Measurements from ENCODE around the gene LRRC40.
"Not testable (repeated sequence)": the region's sequence is repeated elsewhere in the genome, so short reads cannot be mapped to it uniquely, and the experiment has no call there.

The LRRC40 gene

GRCh38 chr1:70205434-70206118 lies at the start of gene LRRC40:
LRRC40 (minus strand) TSS chr1:70205579; CDS start chr1:70205540, 39 bp downstream.
- DNase-seq, result peak; percentile 96

DNA sequence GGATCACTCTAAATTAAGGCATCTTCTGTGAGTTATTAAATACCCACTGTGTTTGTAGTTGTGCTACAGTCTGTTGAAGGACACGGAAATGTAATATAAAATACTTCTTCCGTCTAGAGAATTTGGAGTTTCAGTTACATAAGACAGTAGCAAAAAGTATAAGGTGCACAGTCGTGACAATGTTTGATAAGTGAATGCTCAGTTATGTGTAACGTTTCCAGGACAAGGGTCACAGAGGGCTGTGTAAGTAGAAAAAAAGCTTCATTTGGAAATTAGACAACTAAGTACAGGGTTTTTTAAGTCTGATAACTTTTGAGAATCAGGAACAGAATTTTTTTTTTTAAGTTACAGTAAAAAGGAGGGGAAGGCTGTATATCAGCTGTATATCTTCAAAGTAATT lies 43.4 kb upstream of the LRRC40 start:
- DNase-seq, result no peak

GRCh38 chr1:70247768-70248167 lies 42.4 kb upstream of the LRRC40 start:
- peak; percentile 14 for DNase-seq

GRCh38 chr1:70247122-70247521 lies 41.7 kb upstream of the LRRC40 start:
- DNase-seq, result no peak

DNA sequence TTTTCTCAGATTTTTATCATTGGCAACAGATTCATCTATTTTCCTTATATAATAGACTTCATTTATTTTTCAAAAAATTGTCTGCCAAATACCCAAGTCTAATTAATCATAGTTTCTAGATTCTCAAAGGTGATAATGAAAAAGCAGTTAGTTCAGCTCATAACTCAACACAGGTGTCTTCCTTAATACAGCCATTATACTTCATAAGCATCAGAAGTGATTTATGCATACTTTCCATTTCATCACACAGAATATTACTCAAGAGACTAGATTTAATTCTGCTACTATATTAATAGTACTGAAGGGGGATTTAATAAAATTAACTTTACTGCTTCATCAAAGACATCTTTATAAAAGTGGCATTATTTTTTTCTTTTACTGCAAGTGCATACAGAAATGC lies 34.6 kb upstream of the LRRC40 start:
- DNase-seq, result no peak

GRCh38 chr1:70234733-70235132 lies 29.4 kb upstream of the LRRC40 start:
- DNase-seq, result no peak

- no peak for DNase-seq
Measured at GRCh38 chr1:70231475-70231874, 26.1 kb upstream of the LRRC40 start.

GRCh38 chr1:70228670-70229069 lies 23.3 kb upstream of the LRRC40 start:
- no peak for DNase-seq

GRCh38 chr1:70227439-70227838 lies 22.1 kb upstream of the LRRC40 start:
- no peak for DNase-seq

GRCh38 chr1:70224954-70225353 lies 19.6 kb upstream of the LRRC40 start:
- DNase-seq, result no peak

DNA sequence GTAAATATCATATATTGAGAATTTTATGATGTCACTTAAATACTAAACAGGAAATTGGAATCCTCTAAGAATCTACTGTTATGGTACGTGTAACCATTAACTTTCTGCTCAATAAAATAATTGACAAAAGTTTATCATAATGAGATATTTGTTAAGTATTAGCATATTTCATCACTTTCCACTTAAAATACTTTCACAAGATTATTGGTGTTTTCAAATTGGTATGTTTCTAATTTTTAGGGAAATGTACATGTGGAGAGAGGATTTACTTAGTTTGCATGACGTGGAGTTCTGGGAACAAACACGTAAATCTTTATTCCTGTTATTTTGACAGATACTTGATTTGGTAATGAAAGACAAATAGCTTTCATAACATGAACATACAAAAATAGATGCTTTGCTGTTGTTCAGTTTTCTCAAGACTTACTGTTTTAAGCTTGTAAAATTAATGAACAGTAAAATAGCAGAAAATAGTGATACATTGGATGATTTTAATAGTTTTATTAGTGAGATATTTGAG lies 17.4 kb upstream of the LRRC40 start:
- no peak for DNase-seq

DNA sequence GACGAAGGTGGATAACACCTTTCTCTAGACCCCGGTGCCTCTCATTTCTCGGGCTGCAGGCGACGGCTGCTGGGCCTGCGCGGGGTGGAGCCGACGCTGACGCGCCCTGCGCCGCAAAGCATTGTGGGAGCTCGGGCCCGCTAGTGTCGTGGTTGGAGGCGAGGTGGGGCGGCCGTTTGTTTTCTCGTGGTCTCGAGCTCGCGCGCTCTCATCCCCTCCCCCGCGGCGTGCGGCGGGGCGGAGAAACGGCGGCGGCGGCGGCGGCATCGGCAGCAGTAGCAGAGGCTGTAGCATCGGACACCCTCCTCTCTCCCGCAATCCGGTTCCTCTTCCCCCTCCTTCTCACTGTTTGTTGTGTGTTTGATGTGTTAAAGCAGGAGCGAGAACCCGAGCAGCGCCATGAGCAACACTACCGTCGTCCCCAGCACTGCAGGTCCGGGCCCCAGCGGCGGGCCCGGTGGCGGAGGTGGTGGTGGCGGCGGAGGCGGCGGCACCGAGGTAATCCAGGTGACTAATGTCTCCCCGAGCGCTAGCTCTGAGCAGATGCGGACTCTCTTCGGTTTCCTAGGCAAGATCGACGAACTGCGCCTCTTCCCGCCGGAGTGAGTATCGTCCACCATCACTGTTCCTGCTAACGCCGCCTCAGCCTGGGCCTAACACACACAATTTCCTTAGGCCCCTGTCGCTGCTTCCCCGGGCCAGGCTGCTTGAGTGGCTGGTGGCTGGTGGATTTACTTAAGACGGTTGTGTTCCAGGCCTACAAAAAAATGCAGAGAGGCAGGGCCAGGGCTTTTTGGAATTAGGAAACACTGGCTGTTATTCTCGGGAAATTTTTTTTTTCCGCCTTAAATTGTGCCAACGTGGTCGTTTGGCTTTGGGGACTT lies 16.1 kb upstream of the LRRC40 start, which contains the start of gene SRSF11:
TSS of gene SRSF11 (plus strand) at position 143 of the 884 bp plus-strand sequence. CDS start at position 400, 257 bp downstream.
- peak; percentile 97 for DNase-seq

DNA sequence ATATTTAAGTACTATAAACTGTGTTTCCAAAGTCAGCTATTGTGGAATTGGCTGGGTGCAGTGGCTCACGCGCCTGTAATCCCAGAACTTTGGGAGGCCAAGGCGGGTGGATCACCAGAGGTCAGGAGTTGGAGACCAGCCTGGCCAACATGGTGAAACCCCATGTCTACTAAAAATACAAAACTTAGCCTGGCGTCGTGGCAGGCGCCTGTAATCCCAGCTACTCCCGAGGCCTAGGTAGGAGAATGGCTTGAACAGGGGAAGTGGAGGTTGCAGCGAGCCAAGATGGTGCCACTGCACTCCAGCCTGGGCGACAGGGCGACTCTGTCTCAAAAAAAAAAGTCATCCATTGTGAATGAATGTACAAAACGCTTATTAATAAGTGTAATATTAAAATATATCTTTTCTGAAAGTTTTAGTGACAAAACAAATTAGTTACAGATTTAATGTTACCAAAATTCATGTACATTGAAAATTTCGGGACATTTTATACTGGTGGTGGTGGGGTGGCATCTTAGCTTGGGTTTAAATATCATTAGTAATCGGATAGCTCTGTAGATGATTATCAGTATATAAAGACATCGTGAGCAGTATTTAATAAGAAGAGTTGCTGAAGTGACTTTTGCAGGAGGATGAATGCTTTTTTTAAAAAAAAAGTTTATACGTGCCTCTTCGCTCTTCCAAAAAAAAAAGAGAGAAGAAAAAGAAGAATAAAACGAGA lies 15.3 kb upstream of the LRRC40 start:
- no peak for DNase-seq

GRCh38 chr1:70220015-70220414 lies 14.6 kb upstream of the LRRC40 start:
- DNase-seq, result no peak

GRCh38 chr1:70211541-70211940 lies 6.2 kb upstream of the LRRC40 start:
- no peak for DNase-seq

DNA sequence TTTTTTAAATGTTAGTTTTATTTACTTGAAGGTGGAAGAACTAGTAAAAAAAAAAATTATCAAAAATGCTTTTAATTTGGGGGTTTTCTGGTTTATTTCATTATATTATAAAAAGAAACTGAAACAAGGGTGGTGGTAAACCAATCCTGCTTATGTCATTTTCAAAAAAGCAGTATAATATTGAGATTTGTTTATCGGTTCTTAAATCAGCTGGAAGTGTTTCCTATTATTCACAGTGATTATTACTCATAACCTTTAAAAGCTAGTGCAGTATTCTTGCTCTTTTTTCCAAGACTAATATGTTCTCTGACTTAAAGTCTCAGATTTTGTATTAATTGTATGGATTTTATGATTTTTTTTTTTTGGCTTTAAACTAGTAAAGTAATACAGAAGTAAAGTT lies 5.4 kb upstream of the LRRC40 start:
- DNase-seq, result peak; percentile 14

DNA sequence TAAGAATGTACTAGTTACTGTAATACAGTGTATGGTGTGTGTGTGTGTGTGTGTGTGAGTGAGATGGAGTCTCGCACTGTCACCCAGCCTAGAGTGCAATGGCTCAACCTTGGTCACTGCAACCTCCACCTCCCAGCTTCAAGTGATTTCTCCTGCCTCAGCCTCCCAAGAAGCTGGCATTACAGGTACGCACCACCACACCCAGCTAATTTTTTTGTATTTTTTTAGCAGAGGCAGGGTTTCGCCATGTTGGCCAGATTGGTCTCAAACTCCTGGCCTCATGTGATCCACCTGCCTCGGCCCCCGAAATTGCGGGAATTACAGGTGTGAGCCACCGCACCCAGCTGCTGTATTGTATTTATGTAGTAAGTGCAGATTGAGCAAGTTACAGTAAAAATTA lies 2.9 kb upstream of the LRRC40 start:
- DNase-seq, result no peak

DNA sequence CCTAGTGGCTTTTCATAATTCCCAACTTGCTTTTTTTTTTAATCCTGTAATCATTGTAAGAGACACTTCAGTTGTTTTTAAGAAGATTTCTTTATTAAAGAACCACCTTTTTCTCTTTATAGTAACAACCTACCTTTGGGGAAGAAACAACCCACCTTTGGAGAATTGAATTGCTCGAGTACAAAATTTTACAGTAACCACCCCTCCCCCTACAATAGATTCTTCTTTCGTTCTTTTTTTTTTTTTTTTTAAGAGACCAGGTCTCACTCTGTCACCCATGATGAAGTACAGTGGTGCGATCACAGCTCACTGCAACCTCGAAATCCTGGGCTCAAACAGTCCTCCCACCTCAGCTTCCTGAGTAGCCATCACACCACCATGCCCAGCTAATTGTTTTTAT lies 2.1 kb upstream of the LRRC40 start:
- DNase-seq, result no peak

GRCh38 chr1:70206833-70207232 lies 1.5 kb upstream of the LRRC40 start:
- not testable (repeated sequence) for DNase-seq

- peak; percentile 8 for DNase-seq
Measured at GRCh38 chr1:70205071-70205433, 327 bp downstream of the LRRC40 start.

- DNase-seq, result no peak
Measured at GRCh38 chr1:70204600-70204999, 779 bp downstream of the LRRC40 start.

GRCh38 chr1:70204139-70204538 lies 1.2 kb downstream of the LRRC40 start:
- no peak for DNase-seq

DNA sequence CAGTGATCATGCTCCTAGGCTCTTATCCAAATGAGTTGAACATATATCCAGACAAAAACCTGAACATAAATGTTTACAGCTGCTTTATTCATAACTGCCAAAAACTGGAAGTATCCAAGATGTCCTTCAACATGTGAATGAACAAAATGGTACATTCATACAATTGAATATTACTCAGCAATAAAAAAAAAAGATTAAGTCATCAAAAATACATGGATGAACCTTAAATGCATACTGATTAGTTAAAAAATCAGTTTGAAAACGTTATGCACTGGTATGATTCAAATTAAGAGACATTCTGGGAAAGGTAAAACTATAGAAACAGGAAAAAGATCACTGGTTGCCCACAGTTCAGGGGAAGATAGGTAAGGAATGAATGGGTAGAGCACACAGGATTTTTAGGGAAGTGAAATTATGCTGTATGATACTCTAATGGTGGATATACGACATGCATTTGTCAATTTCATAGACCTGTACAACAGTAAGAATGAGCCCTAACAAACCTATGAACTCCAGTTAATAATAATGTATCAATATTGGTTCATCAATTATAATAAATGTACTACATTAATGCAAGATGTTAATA lies 3.1 kb downstream of the LRRC40 start:
- no peak for DNase-seq
